IPS-18a (cell line): ENCODE results near the gene GPR25.

ENCODE experiments used
- H3K27ac ChIP-seq: one replicate; pipeline ENCODE4 v1.5.1; 2013; ENCODE audit warnings: low read length
- H3K27me3 ChIP-seq: one replicate; pipeline ENCODE4 v1.6.1; 2013; ENCODE audit warnings: mild to moderate bottlenecking, low read length; ENCODE audit not compliant: control insufficient read depth, insufficient read depth
- H3K36me3 ChIP-seq: one replicate; pipeline ENCODE4 v1.6.1; 2013; ENCODE audit warnings: low read depth, low read length; ENCODE audit not compliant: control insufficient read depth
- H3K4me1 ChIP-seq: one replicate; pipeline ENCODE4 v1.6.1; 2013; ENCODE audit warnings: low read depth, low read length; ENCODE audit not compliant: control insufficient read depth
- H3K4me3 ChIP-seq: one replicate; pipeline ENCODE4 v1.5.1; 2013; ENCODE audit warnings: low read length
- H3K9ac ChIP-seq: one replicate; pipeline ENCODE4 v1.6.1; 2013; ENCODE audit warnings: mild to moderate bottlenecking, low read length, moderate library complexity
- H3K9me3 ChIP-seq: one replicate; pipeline ENCODE4 v1.6.1; 2013; ENCODE audit warnings: low read depth, low read length; ENCODE audit not compliant: control insufficient read depth

The GPR25 gene

DNA sequence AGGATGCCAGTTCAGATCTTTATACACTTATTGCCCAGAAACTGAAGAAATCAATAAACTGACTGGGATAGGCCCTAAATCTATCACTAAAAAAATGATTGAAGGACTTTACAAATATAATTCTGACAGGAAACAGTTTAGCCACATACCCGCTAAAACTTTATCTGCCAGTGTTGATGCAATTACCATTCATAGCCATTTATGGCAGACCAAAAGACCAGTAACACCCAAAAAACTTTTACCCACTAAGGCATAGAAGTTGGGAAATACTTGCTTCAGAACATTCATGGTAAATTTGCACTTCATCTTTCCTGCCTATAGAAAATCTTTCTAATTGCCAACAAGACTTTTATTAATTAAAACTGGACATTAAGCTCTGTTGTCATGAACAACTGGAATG is 15.0 kb upstream of the GPR25 start:
- Histone ChIP-seq H3K27me3 (no peaks in the 10 kb centered on the region), H3K4me1 (no peaks in the 10 kb centered on the region), H3K27ac (no peak overlapping the region), H3K36me3 (peaks cover 49% of the 10 kb centered on the region), H3K9me3 (no peaks in the 10 kb centered on the region), H3K9ac (no peak overlapping the region), H3K4me3 (no peak overlapping the region)

- Histone ChIP-seq H3K36me3 (peaks cover 21% of the 10 kb centered on the region), H3K9ac (no peak overlapping the region), H3K4me1 (no peaks in the 10 kb centered on the region), H3K9me3 (no peaks in the 10 kb centered on the region), H3K27me3 (no peaks in the 10 kb centered on the region), H3K4me3 (no peak overlapping the region), H3K27ac (no peak overlapping the region)
Measured at GRCh38 chr1:200861937-200862647, 10.7 kb upstream of the GPR25 start.

DNA sequence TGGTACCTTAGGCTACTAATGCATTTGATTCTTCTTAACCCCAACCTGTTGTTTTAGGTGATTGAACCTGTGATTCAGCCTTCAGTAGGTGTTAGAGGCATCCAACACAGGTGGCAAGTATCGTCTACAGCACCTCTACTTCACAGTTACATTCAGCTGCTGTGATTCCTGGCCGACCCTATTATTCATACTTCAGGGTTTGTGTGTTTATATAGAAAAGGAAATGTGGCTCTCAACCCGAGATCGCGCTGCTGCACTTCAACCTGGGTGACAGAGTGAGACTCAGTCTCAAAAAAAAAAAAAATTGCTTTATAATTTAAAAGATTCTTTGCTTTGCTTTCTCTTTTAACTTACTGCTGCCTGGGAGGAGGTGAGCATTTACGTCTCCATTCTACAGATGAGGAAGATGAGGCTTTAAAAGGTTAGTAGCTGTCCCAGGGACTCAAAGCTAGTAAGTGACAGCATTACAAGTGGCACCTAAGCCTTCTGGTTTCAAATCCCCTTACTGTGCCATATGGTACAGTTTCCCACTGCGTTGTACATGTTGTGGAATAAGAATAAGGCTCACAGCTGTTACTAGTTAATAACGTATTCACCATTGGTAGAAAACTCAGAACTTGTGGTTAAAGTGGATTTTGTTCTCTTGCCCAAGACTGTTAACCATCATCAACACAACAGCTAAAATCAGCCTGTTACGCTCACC is 9.9 kb upstream of the GPR25 start:
- Histone ChIP-seq H3K4me1 (no peaks in the 10 kb centered on the region), H3K27ac (no peak overlapping the region), H3K27me3 (no peaks in the 10 kb centered on the region), H3K4me3 (no peak overlapping the region), H3K36me3 (peaks cover 14% of the 10 kb centered on the region), H3K9ac (no peak overlapping the region), H3K9me3 (no peaks in the 10 kb centered on the region)

DNA sequence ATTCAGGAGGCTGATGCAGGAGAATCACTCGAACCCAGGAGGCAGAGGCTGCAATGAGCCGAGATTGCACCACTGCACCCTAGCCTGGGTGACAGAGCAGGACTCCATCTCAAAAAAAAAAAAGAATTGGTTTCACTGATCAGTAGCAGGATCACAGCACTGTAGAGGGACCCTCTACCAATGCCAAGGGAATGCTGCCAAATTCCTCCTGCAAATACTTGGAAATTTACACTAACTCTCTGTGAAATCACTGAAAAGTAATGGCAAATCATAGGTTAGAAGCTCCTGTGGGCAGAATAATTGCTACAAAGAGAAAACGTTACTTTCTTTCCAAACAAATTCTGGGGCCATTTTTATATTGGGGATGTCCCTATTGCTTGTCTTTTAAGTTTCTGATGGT is 6.7 kb upstream of the GPR25 start:
- Histone ChIP-seq H3K27ac (no peak overlapping the region), H3K9ac (no peak overlapping the region), H3K36me3 (no peaks in the 10 kb centered on the region), H3K4me1 (no peaks in the 10 kb centered on the region), H3K27me3 (no peaks in the 10 kb centered on the region), H3K4me3 (no peak overlapping the region), H3K9me3 (no peaks in the 10 kb centered on the region)

- H3K4me1 ChIP-seq = no peaks in the 10 kb centered on the region
- H3K9me3 ChIP-seq = no peaks in the 10 kb centered on the region
- no peak overlapping the region for H3K27ac ChIP-seq
- no peak overlapping the region for H3K9ac ChIP-seq
- no peaks in the 10 kb centered on the region for H3K36me3 ChIP-seq
- no peaks in the 10 kb centered on the region for H3K27me3 ChIP-seq
- H3K4me3 ChIP-seq = no peak overlapping the region
Measured at GRCh38 chr1:200866521-200866920, 6.3 kb upstream of the GPR25 start.

- H3K4me3 ChIP-seq = no peak overlapping the region
- no peaks in the 10 kb centered on the region for H3K36me3 ChIP-seq
- no peaks in the 10 kb centered on the region for H3K9me3 ChIP-seq
- H3K27ac ChIP-seq = no peak overlapping the region
- no peak overlapping the region for H3K9ac ChIP-seq
- no peaks in the 10 kb centered on the region for H3K27me3 ChIP-seq
- H3K4me1 ChIP-seq = no peaks in the 10 kb centered on the region
Measured at GRCh38 chr1:200867018-200867811, 5.6 kb upstream of the GPR25 start.

- no peak overlapping the region for H3K9ac ChIP-seq
- H3K9me3 ChIP-seq = no peaks in the 10 kb centered on the region
- no peaks in the 10 kb centered on the region for H3K36me3 ChIP-seq
- H3K4me1 ChIP-seq = no peaks in the 10 kb centered on the region
- no peak overlapping the region for H3K4me3 ChIP-seq
- no peak overlapping the region for H3K27ac ChIP-seq
- no peaks in the 10 kb centered on the region for H3K27me3 ChIP-seq
Measured at GRCh38 chr1:200869376-200869752, 3.4 kb upstream of the GPR25 start.

DNA sequence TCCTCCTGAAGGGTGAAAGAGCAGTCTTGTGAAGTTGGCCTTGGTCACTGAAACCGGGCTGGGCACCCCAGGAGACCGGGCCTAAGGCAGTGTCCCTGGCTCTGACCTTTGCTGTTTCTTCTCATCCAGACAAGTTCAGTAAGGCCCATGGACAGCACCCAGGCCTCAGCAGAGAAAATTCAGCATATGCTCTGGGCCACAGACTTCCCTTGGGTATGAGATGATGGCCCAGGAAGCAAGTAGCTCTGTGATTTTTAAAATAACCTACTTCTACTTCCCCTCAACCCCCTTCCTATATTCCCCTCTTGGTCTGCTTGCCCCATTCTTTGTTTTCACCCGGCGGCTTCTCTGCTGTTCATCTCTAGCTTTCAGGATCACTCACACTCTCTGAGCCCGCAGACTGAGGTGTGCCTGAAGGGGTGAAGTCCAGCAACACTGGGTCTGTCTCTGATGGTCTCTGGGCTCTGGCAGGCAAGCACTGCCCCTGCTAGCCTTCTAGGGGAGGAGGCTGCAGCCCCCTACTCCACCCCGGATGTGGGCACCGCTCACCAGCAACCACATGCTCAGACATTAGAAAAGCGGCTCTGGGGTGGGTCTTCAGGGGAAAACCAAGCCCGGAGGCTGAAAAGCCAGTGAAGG is 2.9 kb upstream of the GPR25 start:
- Histone ChIP-seq H3K4me3 (no peak overlapping the region), H3K9ac (no peak overlapping the region), H3K4me1 (no peaks in the 10 kb centered on the region), H3K27me3 (no peaks in the 10 kb centered on the region), H3K27ac (no peak overlapping the region), H3K36me3 (no peaks in the 10 kb centered on the region), H3K9me3 (no peaks in the 10 kb centered on the region)

DNA sequence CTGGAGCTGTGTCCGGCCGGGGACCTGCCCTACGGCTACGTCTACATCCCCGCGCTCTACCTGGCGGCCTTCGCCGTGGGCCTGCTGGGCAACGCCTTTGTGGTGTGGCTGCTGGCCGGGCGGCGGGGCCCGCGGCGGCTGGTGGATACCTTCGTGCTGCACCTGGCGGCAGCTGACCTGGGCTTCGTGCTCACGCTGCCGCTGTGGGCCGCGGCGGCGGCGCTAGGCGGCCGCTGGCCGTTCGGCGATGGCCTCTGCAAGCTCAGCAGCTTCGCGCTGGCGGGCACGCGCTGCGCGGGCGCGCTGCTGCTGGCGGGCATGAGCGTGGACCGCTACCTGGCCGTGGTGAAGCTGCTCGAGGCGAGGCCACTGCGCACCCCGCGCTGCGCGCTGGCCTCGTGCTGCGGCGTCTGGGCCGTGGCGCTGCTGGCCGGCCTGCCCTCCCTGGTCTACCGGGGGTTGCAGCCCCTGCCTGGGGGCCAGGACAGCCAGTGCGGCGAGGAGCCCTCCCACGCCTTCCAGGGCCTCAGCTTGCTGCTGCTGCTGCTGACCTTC is 412 bp downstream of the GPR25 start:
- H3K9me3 ChIP-seq = no peaks in the 10 kb centered on the region
- no peaks in the 10 kb centered on the region for H3K27me3 ChIP-seq
- H3K9ac ChIP-seq = no peak overlapping the region
- H3K4me1 ChIP-seq = peaks cover 6% of the 10 kb centered on the region
- no peak overlapping the region for H3K27ac ChIP-seq
- H3K36me3 ChIP-seq = no peaks in the 10 kb centered on the region
- no peak overlapping the region for H3K4me3 ChIP-seq

- Histone ChIP-seq H3K27me3 (no peaks in the 10 kb centered on the region), H3K4me1 (peaks cover 6% of the 10 kb centered on the region), H3K4me3 (no peak overlapping the region), H3K9me3 (no peaks in the 10 kb centered on the region), H3K27ac (no peak overlapping the region), H3K36me3 (no peaks in the 10 kb centered on the region), H3K9ac (no peak overlapping the region)
Measured at GRCh38 chr1:200873671-200874397, 1.1 kb downstream of the GPR25 start.

DNA sequence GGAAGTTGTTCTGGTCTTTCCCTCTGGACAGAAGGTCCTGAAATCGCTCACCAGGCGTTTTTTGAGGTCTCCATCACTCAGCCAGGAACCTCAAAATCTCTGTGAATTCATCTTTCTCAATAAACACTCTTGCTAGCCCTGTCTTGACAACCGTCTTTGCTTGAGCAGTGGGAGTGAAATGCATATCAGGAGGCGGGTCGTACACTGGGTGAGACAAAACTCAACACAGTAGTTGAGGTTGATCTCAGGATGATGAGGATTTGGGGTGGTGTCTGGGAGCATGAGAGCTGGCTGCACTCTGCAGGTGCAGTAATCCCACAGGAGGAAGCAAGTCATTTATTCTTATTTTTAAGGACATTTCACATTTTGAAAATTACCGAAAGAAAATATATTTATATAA is 1.9 kb downstream of the GPR25 start:
- H3K9me3 ChIP-seq = no peaks in the 10 kb centered on the region
- no peaks in the 10 kb centered on the region for H3K27me3 ChIP-seq
- no peak overlapping the region for H3K27ac ChIP-seq
- peaks cover 6% of the 10 kb centered on the region for H3K4me1 ChIP-seq
- H3K36me3 ChIP-seq = no peaks in the 10 kb centered on the region
- no peak overlapping the region for H3K9ac ChIP-seq
- no peak overlapping the region for H3K4me3 ChIP-seq
